GM08714 (cell line): ENCODE measurements around the gene DUSP6.

Experiments
- H3K4me3 ChIP-seq: fragments of 200-500 bp; sonication (Bioruptor generic); 2 replicates; pipeline ENCODE4 v1.5.1; 2014; ENCODE audit warnings: mild to moderate bottlenecking, low read length, inconsistent platforms
- ZNF274 ChIP-seq: IDR thresholded peaks from 2 replicates; pipeline ENCODE4 v1.6.1; 2012; ENCODE audit warnings: mild to moderate bottlenecking, low read depth, low read length

Gene DUSP6

DNA sequence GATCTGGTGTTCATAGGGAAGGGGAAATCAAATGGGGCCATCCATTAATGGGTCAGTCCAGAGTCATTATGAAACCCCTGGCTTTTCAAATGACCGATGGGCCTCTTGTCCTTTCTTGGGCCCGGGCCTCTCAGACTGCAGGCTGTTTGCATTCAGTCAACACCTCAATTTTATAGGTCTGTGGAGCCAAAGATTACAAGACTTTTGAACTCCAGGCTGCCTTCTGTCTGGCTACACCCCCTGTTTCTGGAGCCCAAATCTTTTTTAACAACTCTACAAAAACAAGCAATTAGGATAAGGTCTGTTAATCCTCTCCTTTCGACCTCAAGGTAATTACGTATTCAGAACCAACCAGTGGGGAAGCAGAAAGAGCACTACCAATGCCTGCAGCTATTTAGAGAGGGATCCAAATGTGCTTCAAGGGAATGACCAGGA, 35.6 kb downstream of the DUSP6 start:
- no peak for TF ChIP-seq ZNF274
- H3K4me3 ChIP-seq = no peak overlapping the region

DNA sequence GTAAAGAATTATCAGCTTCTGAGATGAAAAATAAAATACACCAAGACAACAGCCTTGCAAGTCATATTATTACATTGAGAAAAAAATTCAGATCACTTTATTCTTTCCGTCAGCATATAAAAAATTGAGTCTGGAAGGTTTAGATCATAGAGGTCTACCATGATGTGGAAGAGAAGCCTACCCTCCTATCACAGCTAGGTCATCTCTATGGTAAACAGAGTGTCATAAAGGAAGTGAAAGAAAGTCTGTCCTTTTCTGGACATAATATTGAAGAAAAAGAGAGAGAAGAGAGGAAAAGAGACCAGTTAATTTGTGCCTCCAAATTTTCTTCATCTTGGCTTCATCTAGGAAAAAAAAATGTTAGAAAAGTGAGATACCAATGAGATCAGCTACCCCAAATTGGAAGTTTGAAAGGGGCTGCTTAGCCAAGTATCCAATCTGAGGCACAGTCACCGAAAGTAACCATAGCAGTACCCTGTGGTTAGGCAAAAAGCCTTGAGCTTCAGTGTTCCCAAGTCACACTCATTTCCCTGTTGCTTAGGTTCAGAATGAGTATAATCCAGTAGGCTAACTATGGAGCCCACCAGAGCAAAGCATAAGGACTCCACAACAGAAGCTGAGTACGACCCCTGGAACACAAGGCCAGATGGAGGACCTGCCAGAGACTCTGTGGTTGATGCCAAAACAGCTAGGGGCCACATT, 38.1 kb downstream of the DUSP6 start:
- no peak overlapping the region for H3K4me3 ChIP-seq
- TF ChIP-seq ZNF274 = no peak

DNA sequence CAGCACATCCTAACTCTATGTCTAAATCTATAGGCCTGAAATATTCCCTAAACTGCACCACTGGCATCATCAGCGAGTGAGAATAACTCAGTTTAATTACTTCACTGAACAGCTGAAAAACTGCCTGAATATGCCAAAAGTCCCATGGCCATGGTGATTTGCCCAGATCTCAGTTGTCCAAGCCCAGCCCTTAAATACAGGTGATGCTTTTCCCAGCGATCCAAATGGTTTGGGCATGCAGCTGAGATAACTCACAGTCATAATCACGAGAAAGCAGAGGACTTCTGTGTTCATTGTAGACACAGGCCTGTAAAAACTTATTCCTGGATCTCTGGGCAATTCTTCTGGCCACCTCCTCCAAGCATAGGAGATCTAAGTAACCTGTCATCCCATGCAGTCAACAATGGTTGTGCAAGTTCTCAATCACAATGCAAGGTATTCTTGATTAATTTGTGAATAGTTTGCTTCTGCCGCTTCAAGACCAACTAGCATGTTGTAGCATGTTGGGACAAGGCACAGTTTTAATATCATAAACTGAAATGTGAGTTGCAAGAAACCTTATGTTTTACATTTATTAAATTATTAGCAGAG, 40.5 kb downstream of the DUSP6 start:
- H3K4me3 ChIP-seq = no peak overlapping the region
- TF ChIP-seq ZNF274 = no peak

DNA sequence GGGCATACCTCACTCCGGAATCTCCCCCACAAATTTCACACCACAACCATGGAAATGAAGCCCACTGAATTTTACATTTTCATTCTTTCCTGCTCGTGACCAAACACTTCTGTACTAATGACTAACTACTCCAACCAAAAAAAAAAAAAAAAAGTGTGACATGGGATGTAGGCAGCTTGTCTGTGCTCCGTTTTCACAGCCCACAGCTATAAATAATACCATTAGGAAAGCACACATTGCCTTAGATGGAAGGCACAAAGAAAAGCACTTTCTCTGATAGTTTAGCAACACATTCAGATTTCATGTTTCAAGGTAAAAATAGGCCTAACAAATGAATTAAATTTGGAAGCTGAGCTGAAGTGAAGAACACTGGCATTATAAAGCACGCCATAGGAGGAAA, 42.5 kb downstream of the DUSP6 start:
- no peak for TF ChIP-seq ZNF274
- no peak overlapping the region for H3K4me3 ChIP-seq

DNA sequence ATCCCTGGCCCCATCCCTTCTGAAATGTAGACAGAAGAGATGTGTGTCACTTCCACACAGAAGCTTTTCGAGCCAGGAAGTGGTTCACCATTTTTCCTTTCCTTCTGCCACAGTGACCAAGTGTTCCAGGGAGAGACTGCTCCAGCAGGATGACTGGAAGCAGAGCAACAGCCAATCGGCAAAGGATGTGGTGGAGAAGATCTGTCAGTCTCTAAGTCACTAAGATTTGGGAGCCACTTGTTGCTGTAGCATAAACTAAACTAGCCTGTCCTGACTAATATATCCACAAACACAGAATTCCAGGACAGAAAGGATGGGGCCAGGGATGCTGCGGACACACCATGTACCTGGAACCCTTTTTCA, 42.9 kb downstream of the DUSP6 start:
- H3K4me3 ChIP-seq = no peak overlapping the region
- no peak for TF ChIP-seq ZNF274

DNA sequence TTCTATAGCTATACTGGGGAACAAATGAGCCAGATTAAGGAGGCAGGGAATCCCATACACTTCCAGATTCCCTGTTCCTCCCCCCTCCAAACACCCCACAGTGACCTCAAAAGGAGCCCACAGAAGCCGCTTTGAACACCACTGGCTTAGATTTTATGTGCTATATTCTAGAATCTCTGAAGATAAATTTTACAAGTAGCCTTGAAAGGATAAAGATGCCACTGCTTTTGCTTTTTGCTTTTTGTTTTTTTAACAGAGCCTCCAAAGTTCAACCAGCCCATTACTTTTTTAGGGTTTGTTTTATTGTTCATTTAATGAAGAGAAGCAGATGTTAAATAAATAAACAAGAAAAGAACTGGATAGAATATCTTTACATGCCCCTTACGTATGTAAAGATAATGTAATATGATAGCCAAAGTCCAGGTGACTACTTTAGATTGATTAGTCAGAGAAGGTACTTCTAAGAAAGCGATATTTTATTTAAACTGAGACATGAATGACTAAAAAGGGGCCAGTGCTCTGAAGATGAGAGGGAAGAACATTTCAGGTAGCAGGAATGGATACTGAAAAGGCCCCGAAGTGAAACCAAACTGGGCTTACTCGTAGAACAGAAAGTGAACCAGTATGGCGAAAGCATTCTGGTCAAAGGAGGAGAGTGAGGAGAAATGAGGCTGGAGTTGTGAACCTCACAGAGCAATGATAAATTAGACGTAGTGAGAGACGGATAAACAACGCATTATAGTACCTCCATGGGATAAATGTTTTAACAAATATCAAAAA, 44.6 kb downstream of the DUSP6 start:
- H3K4me3 ChIP-seq = no peak overlapping the region
- no peak for TF ChIP-seq ZNF274

DNA sequence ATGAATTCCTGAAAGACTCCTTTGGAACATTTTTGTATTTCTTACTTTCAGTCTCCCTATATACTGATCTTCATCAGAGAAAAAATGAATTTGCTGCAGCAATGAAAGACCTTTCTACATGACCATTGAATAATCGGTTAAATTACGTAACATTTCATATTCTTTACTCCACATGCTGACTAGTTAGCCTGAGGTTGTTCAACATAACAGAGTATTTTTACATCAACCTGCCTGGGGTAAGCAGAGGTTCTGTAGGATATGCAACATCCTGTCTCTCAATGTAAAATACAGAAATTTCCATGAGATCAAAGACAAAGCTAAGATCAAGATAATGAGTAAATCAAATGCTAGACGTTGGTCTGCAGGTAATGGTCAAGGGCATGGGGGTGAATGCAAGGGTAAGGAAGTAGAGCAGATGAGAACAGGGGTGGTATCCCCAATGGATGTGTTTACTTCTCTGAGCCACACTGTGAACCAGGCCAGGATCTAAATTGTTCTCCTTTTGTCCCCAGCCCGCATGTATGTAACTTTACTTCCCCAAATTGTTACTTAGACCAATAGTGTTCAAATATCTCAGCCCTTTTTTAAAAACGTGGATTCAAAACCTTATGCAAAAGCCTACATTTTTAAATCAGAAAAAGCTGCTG, 45.4 kb downstream of the DUSP6 start:
- TF ChIP-seq ZNF274 = no peak

DNA sequence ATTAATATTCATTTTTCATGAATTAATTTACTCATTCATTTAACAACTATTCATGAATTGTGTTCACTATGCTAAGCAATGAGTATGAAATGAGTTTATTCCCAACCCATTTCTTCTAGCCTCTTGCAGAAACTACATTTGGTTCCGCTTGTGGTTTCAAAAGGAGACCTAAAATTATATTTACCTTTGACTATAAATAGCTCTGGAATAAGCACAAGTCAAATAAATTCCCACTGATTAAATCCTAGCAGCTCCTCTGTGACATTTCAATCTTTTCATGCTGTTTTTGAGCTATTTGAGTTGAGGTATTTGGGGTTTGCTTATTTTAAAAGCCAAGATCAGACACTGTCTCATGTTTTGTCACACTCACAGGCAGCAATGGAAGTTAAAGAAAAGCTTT, 46.9 kb downstream of the DUSP6 start:
- no peak for TF ChIP-seq ZNF274

More for the DNA sequence above, 45.4 kb downstream of the DUSP6 start:
- no peak overlapping the region for H3K4me3 ChIP-seq

DNA sequence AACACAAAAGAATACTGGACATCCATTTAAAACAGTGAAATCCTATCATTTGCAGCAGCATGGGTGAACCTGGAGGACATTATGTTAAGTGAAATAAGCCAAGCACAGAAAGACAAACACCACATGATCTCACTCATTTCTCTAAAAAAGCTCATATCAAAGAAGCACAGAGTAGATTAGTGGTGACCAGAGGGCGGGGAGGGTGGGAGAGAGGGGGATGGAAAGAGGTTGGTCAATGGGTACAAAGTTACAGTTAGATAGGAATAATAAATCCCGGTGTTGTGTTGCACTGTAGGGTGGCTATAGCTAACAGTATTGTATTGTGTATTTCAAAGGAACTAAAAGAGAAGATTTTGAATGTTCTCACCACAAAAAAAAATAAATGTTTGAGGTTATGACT, 52.4 kb downstream of the DUSP6 start:
- no peak overlapping the region for H3K4me3 ChIP-seq
- TF ChIP-seq ZNF274 = no peak

More for the DNA sequence above, 46.9 kb downstream of the DUSP6 start:
- no peak overlapping the region for H3K4me3 ChIP-seq

DNA sequence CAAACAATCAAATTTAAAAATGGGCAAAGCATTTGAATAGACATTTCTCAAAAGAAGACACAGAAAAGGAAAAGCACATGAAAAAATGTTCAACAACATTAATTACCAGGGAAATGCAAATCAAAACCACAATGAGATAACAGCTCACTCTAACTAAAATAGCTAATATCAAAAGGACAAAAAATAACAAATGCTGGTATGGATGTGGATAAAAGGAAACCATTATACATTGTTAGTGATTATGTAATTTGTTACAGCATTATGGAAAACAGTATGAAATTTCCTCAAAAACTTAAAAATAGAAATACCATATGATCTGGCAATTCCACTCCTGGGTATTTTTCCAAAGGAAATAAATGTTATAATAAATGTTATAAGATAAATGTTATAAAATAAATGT, 52.9 kb downstream of the DUSP6 start:
- H3K4me3 ChIP-seq = no peak overlapping the region
- TF ChIP-seq ZNF274 = no peak
